ENCODE measurements around the gene CCDC88C. TPM values are rescaled to one million over a fixed set of nuclear protein-coding genes. Genes with fewer than 3 reads are reported as not detected.

CCDC88C gene
- total RNA-seq, 1 donor from 2014 or later, result 17.8 TPM

- Histone ChIP-seq H3K36me3 (no peaks in the 10 kb centered on the region), H3K4me3 (no peak overlapping the region), H3K27ac (peak overlapping the region; percentile 64), H3K9ac (no peak overlapping the region), H3K27me3 (no peaks in the 10 kb centered on the region), H3F3A (ENCODE audit: low read depth) (peaks cover 32% of the 10 kb centered on the region), H3K4me2 (no peak overlapping the region), H3K9me3 (ENCODE audit: low read depth) (no peaks in the 10 kb centered on the region), H2AFZ (replicated peaks) (no peak overlapping the region), H4K20me1 (ENCODE audit: low read depth) (peaks cover 42% of the 10 kb centered on the region), H3K4me1 (peaks cover 38% of the 10 kb centered on the region), H3K79me2 (ENCODE audit: low read depth) (peaks cover 79% of the 10 kb centered on the region)
- H3K4me1 Mint-ChIP-seq, result peaks cover 55% of the 10 kb centered on the region
- no peaks in the 10 kb centered on the region for H3K9me3 Mint-ChIP-seq
- no peak for DNase-seq (ENCODE audit: low spot score)
- H3K27me3 Mint-ChIP-seq (ENCODE audit: insufficient read depth, low read depth), result no peaks in the 10 kb centered on the region
- no peak overlapping the region for H3K4me3 Mint-ChIP-seq
- peaks cover 10% of the 10 kb centered on the region for H3K36me3 Mint-ChIP-seq
- peak overlapping the region; percentile 46 for H3K27ac Mint-ChIP-seq
- TF ChIP-seq EZH2 (IDR thresholded peaks at IDR 0.05) (no peak), EZH2phosphoT487 (IDR thresholded peaks at IDR 0.05) (no peak)
- TF ChIP-seq, protein P1, sequence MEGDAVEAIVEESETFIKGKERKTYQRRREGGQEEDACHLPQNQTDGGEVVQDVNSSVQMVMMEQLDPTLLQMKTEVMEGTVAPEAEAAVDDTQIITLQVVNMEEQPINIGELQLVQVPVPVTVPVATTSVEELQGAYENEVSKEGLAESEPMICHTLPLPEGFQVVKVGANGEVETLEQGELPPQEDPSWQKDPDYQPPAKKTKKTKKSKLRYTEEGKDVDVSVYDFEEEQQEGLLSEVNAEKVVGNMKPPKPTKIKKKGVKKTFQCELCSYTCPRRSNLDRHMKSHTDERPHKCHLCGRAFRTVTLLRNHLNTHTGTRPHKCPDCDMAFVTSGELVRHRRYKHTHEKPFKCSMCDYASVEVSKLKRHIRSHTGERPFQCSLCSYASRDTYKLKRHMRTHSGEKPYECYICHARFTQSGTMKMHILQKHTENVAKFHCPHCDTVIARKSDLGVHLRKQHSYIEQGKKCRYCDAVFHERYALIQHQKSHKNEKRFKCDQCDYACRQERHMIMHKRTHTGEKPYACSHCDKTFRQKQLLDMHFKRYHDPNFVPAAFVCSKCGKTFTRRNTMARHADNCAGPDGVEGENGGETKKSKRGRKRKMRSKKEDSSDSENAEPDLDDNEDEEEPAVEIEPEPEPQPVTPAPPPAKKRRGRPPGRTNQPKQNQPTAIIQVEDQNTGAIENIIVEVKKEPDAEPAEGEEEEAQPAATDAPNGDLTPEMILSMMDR (IDR thresholded peaks at IDR 0.05), result no peak
Observed at GRCh38 chr14:91348845-91349465, 68.7 kb downstream of the CCDC88C start.

GRCh38 chr14:91346838-91347173 is 70.8 kb downstream of the CCDC88C start:
- H3K79me2 ChIP-seq (ENCODE audit: low read depth), result peaks cover 64% of the 10 kb centered on the region
- DNase-seq (ENCODE audit: low spot score), result no peak
- no peak overlapping the region for H3K27ac Mint-ChIP-seq

GRCh38 chr14:91344096-91344495 is 73.5 kb downstream of the CCDC88C start:
- Mint-ChIP-seq H3K27ac (no peak overlapping the region), H3K27me3 (ENCODE audit: insufficient read depth, low read depth) (peaks cover 2% of the 10 kb centered on the region), H3K4me1 (peaks cover 17% of the 10 kb centered on the region), H3K36me3 (peaks cover 13% of the 10 kb centered on the region), H3K9me3 (no peaks in the 10 kb centered on the region), H3K4me3 (no peak overlapping the region)
- Histone ChIP-seq H3K27me3 (no peaks in the 10 kb centered on the region), H3K4me2 (no peak overlapping the region), H3K4me1 (peaks cover 12% of the 10 kb centered on the region), H2AFZ (replicated peaks) (no peak overlapping the region), H3K79me2 (ENCODE audit: low read depth) (peaks cover 43% of the 10 kb centered on the region), H3K36me3 (no peaks in the 10 kb centered on the region), H3K9me3 (ENCODE audit: low read depth) (no peaks in the 10 kb centered on the region), H3K9ac (no peak overlapping the region), H4K20me1 (ENCODE audit: low read depth) (peaks cover 21% of the 10 kb centered on the region), H3F3A (ENCODE audit: low read depth) (peaks cover 12% of the 10 kb centered on the region), H3K27ac (no peak overlapping the region), H3K4me3 (no peak overlapping the region)
- no peak for TF ChIP-seq EZH2 (IDR thresholded peaks at IDR 0.05)
- TF ChIP-seq, protein P1 (IDR thresholded peaks at IDR 0.05), result no peak
- TF ChIP-seq EZH2phosphoT487 (IDR thresholded peaks at IDR 0.05), result no peak
- DNase-seq (ENCODE audit: low spot score), result no peak

More at GRCh38 chr14:91346838-91347173, 70.8 kb downstream of the CCDC88C start:
- no peaks in the 10 kb centered on the region for H3K27me3 Mint-ChIP-seq (ENCODE audit: insufficient read depth, low read depth)
- H3K4me3 ChIP-seq, result no peak overlapping the region
- TF ChIP-seq, protein P1 (IDR thresholded peaks at IDR 0.05), result no peak
- TF ChIP-seq EZH2 (IDR thresholded peaks at IDR 0.05), result no peak
- TF ChIP-seq EZH2phosphoT487 (IDR thresholded peaks at IDR 0.05), result no peak
- no peak overlapping the region for H2AFZ ChIP-seq (replicated peaks)
- peaks cover 34% of the 10 kb centered on the region for H3K4me1 Mint-ChIP-seq
- H3K36me3 ChIP-seq, result no peaks in the 10 kb centered on the region
- peaks cover 28% of the 10 kb centered on the region for H4K20me1 ChIP-seq (ENCODE audit: low read depth)
- no peak overlapping the region for H3K27ac ChIP-seq
- peaks cover 17% of the 10 kb centered on the region for H3K4me1 ChIP-seq
- H3K9me3 ChIP-seq (ENCODE audit: low read depth), result no peaks in the 10 kb centered on the region
- H3K9ac ChIP-seq, result no peak overlapping the region
- peaks cover 23% of the 10 kb centered on the region for H3F3A ChIP-seq (ENCODE audit: low read depth)
- H3K4me2 ChIP-seq, result peak overlapping the region; percentile 1
- no peaks in the 10 kb centered on the region for H3K9me3 Mint-ChIP-seq
- H3K36me3 Mint-ChIP-seq, result peaks cover 10% of the 10 kb centered on the region
- H3K27me3 ChIP-seq, result no peaks in the 10 kb centered on the region
- H3K4me3 Mint-ChIP-seq, result no peak overlapping the region
